Gastrocnemius medialis (tissue), 4 donors: ENCODE measurements around the gene TMEM116. TPM values are rescaled to one million over a fixed set of nuclear protein-coding genes. Genes with fewer than 3 reads are reported as not detected.

Experiments
- ATAC-seq, 2 donors: fragments of 150-250 bp; one replicate each; pipeline ENCODE4 v1.9.1; 2016
- DNase-seq, 2 donors: peaks; one replicate each; pipeline ENCODE4 v3.0.0-alpha.2; 2019
- H3K27ac ChIP-seq, 4 donors: fragments of 200-600 bp; sonication (generic); 1 replicate in 1 of 4; 2 replicates in 3 of 4; pipeline ENCODE4 v1.5.1; 2016 to 2018; ENCODE audit warnings: mild to moderate bottlenecking in 2 of 4, moderate library complexity in 1 of 4
- H3K27me3 ChIP-seq, 3 donors: fragments of 200-600 bp; sonication (generic) in 2 of 3; 1 replicate in 1 of 3; 2 replicates in 2 of 3; pipeline versions ENCODE4 v1.5.1 to v1.6.0; 2016 to 2019; ENCODE audit warnings: mild to moderate bottlenecking in 1 of 3, moderate library complexity in 1 of 3
- H3K36me3 ChIP-seq, 2 donors: fragments of 200-600 bp; sonication (generic) in 1 of 2; one replicate each; pipeline ENCODE4 v1.5.1; 2017 to 2018
- H3K4me1 ChIP-seq, 2 donors: fragments of 200-600 bp; sonication (generic) in 1 of 2; one replicate each; pipeline ENCODE4 v1.5.1; 2016 to 2017; ENCODE audit warnings: mild to moderate bottlenecking in 2 of 2
- H3K4me3 ChIP-seq, 4 donors: fragments of 200-600 bp; sonication (generic) in 3 of 4; 1 replicate in 1 of 4; 2 replicates in 3 of 4; pipeline ENCODE4 v1.5.1; 2016 to 2019; ENCODE audit warnings: mild to moderate bottlenecking in 2 of 4
- H3K9me3 ChIP-seq, 3 donors: fragments of 200-600 bp; sonication (generic) in 2 of 3; 1 replicate in 1 of 3; 2 replicates in 2 of 3; pipeline ENCODE4 v1.5.1; 2016 to 2019
- CTCF ChIP-seq, 5 experiments: fragments of 450-650 bp in 3 of 5; fragments of 200-600 bp in 2 of 5; sonication (generic) in 2 of 5; IDR thresholded peaks in 4 of 5; conservative IDR thresholded peaks in 1 of 5; 1 replicate in 4 of 5; 2 replicates in 1 of 5; pipeline ENCODE4 v1.5.1; 2016 to 2019; ENCODE audit warnings: antibody characterized with exemption in 5 of 5, mild to moderate bottlenecking in 3 of 5, moderate library complexity in 3 of 5
- POLR2A ChIP-seq, 2 donors: fragments of 450-650 bp; IDR thresholded peaks; one replicate each; pipeline ENCODE4 v1.6.1; 2017; ENCODE audit warnings: antibody characterized with exemption in 2 of 2, mild to moderate bottlenecking in 2 of 2, moderate library complexity in 2 of 2
- in situ Hi-C, 4 donors: fragments of 200-750 bp; cut with MboI; loops; one replicate each; pipeline versions ENCODE4 v1.15.0 to v1.8.0; 2017; ENCODE audit warnings: low sequenced_read_pairs in 4 of 4
- intact Hi-C: fragments of 100-400 bp; cut with DNase I; formaldehyde crosslinking; loops from one replicate; pipeline ENCODE4 v1.15.1; 2023; ENCODE audit warnings: low total_unique reads
- total RNA-seq, 4 donors: library from RNA; depleted of rRNA; stranded (reverse); fragments of >200 nt; gene quantifications; one replicate each; pipeline versions ENCODE4 v1.1.0 to v1.2.3, GENCODE V29; 2016

The TMEM116 gene
- total RNA-seq, 4 donors from 2014 or later, result 1.9 to 8.5 (median 4.3) TPM

- Histone ChIP-seq H3K36me3 (peaks cover 0 to 4% of the 10 kb centered on the region in 2 donors), H3K4me1 (no peaks in the 10 kb centered on the region), H3K27me3 (no peaks in the 10 kb centered on the region), H3K27ac (no peak overlapping the region), H3K4me3 (no peak overlapping the region), H3K9me3 (no peaks in the 10 kb centered on the region)
- ATAC-seq, result no peak
- intact Hi-C loops, result no loop called here
- TF ChIP-seq POLR2A (IDR thresholded peaks at IDR 0.05) (no peak), CTCF (IDR thresholded peaks at IDR 0.05 in 4 of 5, conservative IDR thresholded peaks at IDR 0.05 in 1 of 5) (no peak)
- in situ Hi-C loops, result no loop called here
- no peak for DNase-seq
Measured at GRCh38 chr12:111926631-111927030, 86.3 kb downstream of the TMEM116 start.

GRCh38 chr12:111925171-111925570 is 87.8 kb downstream of the TMEM116 start:
- no peaks in the 10 kb centered on the region for H3K9me3 ChIP-seq
- no peaks in the 10 kb centered on the region for H3K4me1 ChIP-seq
- no peak for TF ChIP-seq CTCF (IDR thresholded peaks at IDR 0.05 in 4 of 5, conservative IDR thresholded peaks at IDR 0.05 in 1 of 5)
- no peak for TF ChIP-seq POLR2A (IDR thresholded peaks at IDR 0.05)
- ATAC-seq, result no peak
- intact Hi-C loops (no loop called here), in situ Hi-C loops (no loop called here)
- H3K27ac ChIP-seq, result no peak overlapping the region
- no peak overlapping the region for H3K4me3 ChIP-seq
- no peak for DNase-seq
- H3K36me3 ChIP-seq, result no peaks in the 10 kb centered on the region
- no peaks in the 10 kb centered on the region for H3K27me3 ChIP-seq

GRCh38 chr12:111907740-111908139 is 105.2 kb downstream of the TMEM116 start:
- intact Hi-C loops, result no loop called here
- ATAC-seq, result no peak

GRCh38 chr12:111905502-111905901 is 107.5 kb downstream of the TMEM116 start:
- no peaks in the 10 kb centered on the region for H3K9me3 ChIP-seq
- H3K4me1 ChIP-seq, result no peaks in the 10 kb centered on the region
- DNase-seq (no peak), ATAC-seq (no peak)
- no peaks in the 10 kb centered on the region for H3K36me3 ChIP-seq
- H3K4me3 ChIP-seq, result no peak overlapping the region
- TF ChIP-seq POLR2A (IDR thresholded peaks at IDR 0.05) (no peak), CTCF (IDR thresholded peaks at IDR 0.05 in 4 of 5, conservative IDR thresholded peaks at IDR 0.05 in 1 of 5) (no peak)
- in situ Hi-C loops (no loop called here), intact Hi-C loops (no loop called here)
- no peak overlapping the region for H3K27ac ChIP-seq
- no peaks in the 10 kb centered on the region for H3K27me3 ChIP-seq

More at GRCh38 chr12:111907740-111908139, 105.2 kb downstream of the TMEM116 start:
- Histone ChIP-seq H3K27me3 (no peaks in the 10 kb centered on the region), H3K4me3 (no peak overlapping the region), H3K27ac (no peak overlapping the region), H3K4me1 (no peaks in the 10 kb centered on the region), H3K36me3 (no peaks in the 10 kb centered on the region), H3K9me3 (no peaks in the 10 kb centered on the region)
- in situ Hi-C loops, result no loop called here
- TF ChIP-seq CTCF (IDR thresholded peaks at IDR 0.05 in 4 of 5, conservative IDR thresholded peaks at IDR 0.05 in 1 of 5), result no peak
- no peak for TF ChIP-seq POLR2A (IDR thresholded peaks at IDR 0.05)
- no peak for DNase-seq

GRCh38 chr12:111904446-111904975 is 108.5 kb downstream of the TMEM116 start:
- DNase-seq (no peak), ATAC-seq (no peak)
- Histone ChIP-seq H3K9me3 (no peaks in the 10 kb centered on the region), H3K27ac (no peak overlapping the region), H3K27me3 (no peaks in the 10 kb centered on the region), H3K4me1 (no peaks in the 10 kb centered on the region), H3K36me3 (no peaks in the 10 kb centered on the region), H3K4me3 (no peak overlapping the region)
- TF ChIP-seq CTCF (IDR thresholded peaks at IDR 0.05 in 4 of 5, conservative IDR thresholded peaks at IDR 0.05 in 1 of 5), result no peak
- TF ChIP-seq POLR2A (IDR thresholded peaks at IDR 0.05), result no peak
- intact Hi-C loops (no loop called here), in situ Hi-C loops (no loop called here)
